Ovary (tissue), 9 donors: ENCODE results near the gene MPND. TPM values are rescaled to one million over a fixed set of nuclear protein-coding genes. Genes with fewer than 3 reads are reported as not detected.

Experiments used
- DNase-seq, 5 donors: peaks; one replicate each; pipeline ENCODE4 v3.0.0-alpha.2; 2019 to 2020
- H3K27ac ChIP-seq, 2 donors: fragments of 200-600 bp; one replicate each; pipeline versions ENCODE4 v1.5.1 to v1.8.0; 2019 to 2022
- H3K27me3 ChIP-seq: fragments of 200-600 bp; one replicate; pipeline ENCODE4 v1.8.0; 2022
- H3K36me3 ChIP-seq: fragments of 200-600 bp; sonication (generic); one replicate; pipeline ENCODE4 v1.5.1; 2019
- H3K4me1 ChIP-seq: one replicate; pipeline ENCODE4 v1.8.1; 2013; ENCODE audit warnings: mild to moderate bottlenecking, moderate library complexity; ENCODE audit not compliant: insufficient read depth
- H3K4me3 ChIP-seq: fragments of 200-600 bp; sonication (generic); one replicate; pipeline ENCODE4 v1.5.1; 2017
- H3K9me3 ChIP-seq, 2 donors: fragments of 200-600 bp in 1 of 2; sonication (generic) in 1 of 2; one replicate each; pipeline versions ENCODE4 v1.5.1 to v1.8.1; 2013 to 2019; ENCODE audit warnings: mild to moderate bottlenecking in 1 of 2, moderate library complexity in 1 of 2
- EP300 ChIP-seq: sonication (generic); formaldehyde crosslinking; IDR thresholded peaks from one replicate; pipeline ENCODE4 v1.6.1; 2017; ENCODE audit warnings: antibody characterized with exemption
- POLR2A ChIP-seq: fragments of 450-650 bp; IDR thresholded peaks from one replicate; pipeline ENCODE4 v1.6.1; 2017; ENCODE audit warnings: antibody characterized with exemption, mild to moderate bottlenecking, moderate library complexity
- WGBS, 3 donors: extraction: QIAGEN DNeasy Blood & Tissue Kit in 1 of 3; methylation state at CpG; one replicate each; pipeline versions ENCODE4 v1.1.5 to v1.1.7; 2013 to 2017; 5-methylcytosine and 5-hydroxymethylcytosine counted together
- intact Hi-C, 4 donors: fragments of 100-400 bp; cut with DNase I; formaldehyde crosslinking; loops; one replicate each; pipeline versions ENCODE4 v1.11.0 to v1.15.1; 2022 to 2023
- polyA plus RNA-seq, 2 donors: library from polyadenylated mRNA; stranded (reverse); fragments of 200-250 nt in 1 of 2; fragments of 350-450 nt in 1 of 2; fragmentation: Illumina TruSeq in 1 of 2; extraction: RNeasy Lipid Tissue Mini Kit (QIAGEN cat#74804) in 1 of 2; gene quantifications; one replicate each; pipeline ENCODE4 v1.2.3, GENCODE V29; 2013 to 2014
- total RNA-seq, 7 donors: library from RNA; depleted of rRNA in 2 of 7; stranded (reverse); fragments of >200 nt in 2 of 7; fragmentation: NEBNext Ultra II Directional in 3 of 7; extraction: Animal tissue kit (Norgen Biotek cat#: 25700) in 3 of 7; gene quantifications; one replicate each; pipeline versions ENCODE4 v1.1.0 to v1.2.4, GENCODE V29; 2016 to 2023
- TF ChIP-seq, protein P1 (sequence below), 3 donors: fragments of 450-650 bp in 2 of 3; fragments of 200-600 bp in 1 of 3; IDR thresholded peaks; one replicate each; pipeline versions ENCODE4 v1.5.1 to v1.8.0; 2016 to 2022; ENCODE audit warnings: antibody characterized with exemption in 3 of 3, mild to moderate bottlenecking in 1 of 3
- donor health status: DM: no; HTN: no; CAD: no; lungs with moderate emphysema.
- donor health status: DM: no; HTN: no; CAD: no.
- donor health status: Bipolar disorder and iron deficiency.
- donor health status: DM: yes; HTN: yes; CAD: no.
- donor health status: DM: no; HTN: no; CAD: no.
- donor health status: DM: yes; HTN: yes; CAD: no.

The MPND gene
- total and polyA plus RNA-seq, 9 donors: 2.4 to 31.1 (median 15.1) TPM

DNA sequence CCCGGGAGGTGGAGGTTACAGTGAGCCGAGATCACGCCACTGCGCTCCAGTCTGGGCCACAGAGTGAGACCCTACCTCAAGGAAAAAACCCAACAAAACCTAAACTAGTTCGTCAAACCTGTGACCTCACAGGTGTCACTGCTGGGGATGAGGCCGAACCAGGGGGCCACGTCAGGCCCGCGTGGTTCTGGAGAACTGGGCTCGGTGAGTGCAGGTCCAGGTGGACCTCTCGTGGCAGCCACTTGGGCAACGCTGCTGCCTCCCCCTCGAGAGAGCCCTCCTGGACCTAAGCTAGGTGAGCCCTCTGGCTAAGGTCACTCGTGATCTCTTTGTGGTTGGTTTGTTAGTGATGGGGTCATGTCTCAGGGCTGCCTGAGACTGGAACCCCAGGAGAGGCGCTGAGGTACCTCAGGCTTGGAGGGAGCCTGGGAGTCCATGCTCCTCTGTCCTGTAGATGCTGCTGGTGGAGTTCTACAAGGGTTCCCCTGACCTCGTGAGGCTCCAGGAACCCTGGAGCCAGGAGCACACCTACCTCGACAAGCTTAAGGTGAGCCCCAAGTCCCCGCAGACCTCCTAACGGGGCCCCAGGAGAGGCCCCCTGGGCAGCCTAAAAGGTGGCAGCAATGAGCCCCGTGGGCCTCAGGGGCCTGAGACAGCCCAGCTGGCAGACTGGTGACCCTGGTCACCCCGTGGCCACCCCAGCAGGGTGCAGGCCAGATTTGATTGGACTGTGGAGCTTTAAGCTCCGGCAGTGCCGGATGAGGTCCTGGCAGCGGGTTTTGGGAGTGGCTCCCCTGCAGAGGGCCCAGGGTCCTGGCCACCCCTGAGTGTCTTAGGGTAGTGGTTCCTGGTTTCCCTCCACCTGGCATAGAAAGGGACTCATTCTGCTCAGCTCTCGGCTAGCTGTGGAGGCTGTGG lies 15.6 kb downstream of the MPND start:
- intact Hi-C loops: loop anchor here in 2 of 4 donors (5.0 kb wide), 2 partner anchors 33 to 38 kb away; no protein-coding TSS in a partner anchor
- peaks cover 25% of the 10 kb centered on the region for H3K4me1 ChIP-seq
- no peak overlapping the region for H3K4me3 ChIP-seq
- TF ChIP-seq POLR2A (no peak), EP300 (no peak)
- TF ChIP-seq, protein P1, sequence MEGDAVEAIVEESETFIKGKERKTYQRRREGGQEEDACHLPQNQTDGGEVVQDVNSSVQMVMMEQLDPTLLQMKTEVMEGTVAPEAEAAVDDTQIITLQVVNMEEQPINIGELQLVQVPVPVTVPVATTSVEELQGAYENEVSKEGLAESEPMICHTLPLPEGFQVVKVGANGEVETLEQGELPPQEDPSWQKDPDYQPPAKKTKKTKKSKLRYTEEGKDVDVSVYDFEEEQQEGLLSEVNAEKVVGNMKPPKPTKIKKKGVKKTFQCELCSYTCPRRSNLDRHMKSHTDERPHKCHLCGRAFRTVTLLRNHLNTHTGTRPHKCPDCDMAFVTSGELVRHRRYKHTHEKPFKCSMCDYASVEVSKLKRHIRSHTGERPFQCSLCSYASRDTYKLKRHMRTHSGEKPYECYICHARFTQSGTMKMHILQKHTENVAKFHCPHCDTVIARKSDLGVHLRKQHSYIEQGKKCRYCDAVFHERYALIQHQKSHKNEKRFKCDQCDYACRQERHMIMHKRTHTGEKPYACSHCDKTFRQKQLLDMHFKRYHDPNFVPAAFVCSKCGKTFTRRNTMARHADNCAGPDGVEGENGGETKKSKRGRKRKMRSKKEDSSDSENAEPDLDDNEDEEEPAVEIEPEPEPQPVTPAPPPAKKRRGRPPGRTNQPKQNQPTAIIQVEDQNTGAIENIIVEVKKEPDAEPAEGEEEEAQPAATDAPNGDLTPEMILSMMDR (IDR thresholded peaks at IDR 0.05): no peak
- H3K36me3 ChIP-seq: no peaks in the 10 kb centered on the region
- no peaks in the 10 kb centered on the region for H3K9me3 ChIP-seq
- H3K27ac ChIP-seq: peak overlapping the region in 1 of 2 donors; percentile 88
- WGBS, 3 donors: 81 to 87% (median 84%) methylated on average over 23 to 25 of the region's 25 CpGs
- no peaks in the 10 kb centered on the region for H3K27me3 ChIP-seq
- peak in 1 of 5 donors; percentile 33 for DNase-seq

DNA sequence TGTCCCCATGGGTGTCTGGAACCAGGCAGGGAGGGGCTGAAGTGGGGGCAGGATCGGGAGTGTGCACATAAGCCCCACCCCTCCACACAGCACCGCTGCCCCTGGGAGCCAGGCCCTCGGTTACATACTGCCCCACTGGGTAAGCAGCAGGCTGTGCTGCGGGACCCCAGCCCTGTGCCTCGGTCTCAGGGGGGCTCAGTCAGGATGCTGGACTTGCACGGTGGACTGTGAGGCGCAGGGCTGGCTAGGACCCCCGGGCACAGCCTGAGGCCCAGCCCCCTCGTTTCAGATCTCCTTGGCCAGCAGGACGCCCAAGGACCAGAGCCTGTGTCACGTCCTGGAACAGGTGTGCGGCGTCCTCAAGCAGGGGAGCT lies 16.3 kb downstream of the MPND start:
- peak in 2 of 5 donors; percentile 46 to 47 for DNase-seq
- WGBS, 3 donors: 66 to 79% (median 77%) methylated on average over 12 to 13 of the region's 13 CpGs
- Histone ChIP-seq H3K9me3 (no peaks in the 10 kb centered on the region), H3K4me3 (no peak overlapping the region), H3K27ac (peak overlapping the region; percentile 70 to 88), H3K4me1 (peaks cover 25% of the 10 kb centered on the region), H3K27me3 (no peaks in the 10 kb centered on the region), H3K36me3 (no peaks in the 10 kb centered on the region)
- TF ChIP-seq EP300 (no peak), POLR2A (no peak)
- TF ChIP-seq, protein P1 (IDR thresholded peaks at IDR 0.05): no peak
- intact Hi-C loops: loop anchor here in 2 of 4 donors (5.0 kb wide), 2 partner anchors 33 to 38 kb away; no protein-coding TSS in a partner anchor

DNA sequence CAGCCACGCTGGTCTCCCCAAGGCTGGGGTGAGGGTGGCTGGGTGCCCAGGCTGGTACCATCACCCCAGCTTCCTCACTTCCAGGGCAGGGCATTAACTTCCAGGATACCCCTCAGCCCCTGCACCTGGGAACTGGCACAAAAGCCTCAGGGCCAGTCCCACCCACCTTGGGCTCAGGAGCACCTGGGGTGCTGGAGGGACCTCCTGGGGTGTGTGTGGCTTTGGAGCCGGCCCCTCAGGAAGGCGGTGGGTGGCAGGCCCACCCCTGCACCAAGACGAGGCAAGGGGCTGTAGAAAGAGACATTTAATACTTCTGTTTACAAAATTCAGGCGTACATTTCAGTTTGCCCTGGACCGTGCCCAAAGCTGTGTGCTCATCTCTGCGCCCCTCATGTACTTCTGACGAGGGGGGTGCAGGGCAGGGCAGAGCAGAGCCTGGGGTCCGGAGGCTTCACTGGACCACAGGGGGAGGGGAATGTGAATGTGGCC lies 16.8 kb downstream of the MPND start:
- intact Hi-C loops: no loop called here
- no peaks in the 10 kb centered on the region for H3K27me3 ChIP-seq
- DNase-seq: peak in 3 of 5 donors; percentile 53 to 65 (median 61)
- peaks cover 25% of the 10 kb centered on the region for H3K4me1 ChIP-seq
- peak overlapping the region; percentile 70 to 88 for H3K27ac ChIP-seq
- no peak overlapping the region for H3K4me3 ChIP-seq
- WGBS, 3 donors: 20 to 51% (median 34%) methylated on average over 8 to 9 of the region's 9 CpGs
- H3K9me3 ChIP-seq: no peaks in the 10 kb centered on the region
- H3K36me3 ChIP-seq: no peaks in the 10 kb centered on the region
- TF ChIP-seq POLR2A (no peak), EP300 (no peak)
- TF ChIP-seq, protein P1 (IDR thresholded peaks at IDR 0.05): no peak

DNA sequence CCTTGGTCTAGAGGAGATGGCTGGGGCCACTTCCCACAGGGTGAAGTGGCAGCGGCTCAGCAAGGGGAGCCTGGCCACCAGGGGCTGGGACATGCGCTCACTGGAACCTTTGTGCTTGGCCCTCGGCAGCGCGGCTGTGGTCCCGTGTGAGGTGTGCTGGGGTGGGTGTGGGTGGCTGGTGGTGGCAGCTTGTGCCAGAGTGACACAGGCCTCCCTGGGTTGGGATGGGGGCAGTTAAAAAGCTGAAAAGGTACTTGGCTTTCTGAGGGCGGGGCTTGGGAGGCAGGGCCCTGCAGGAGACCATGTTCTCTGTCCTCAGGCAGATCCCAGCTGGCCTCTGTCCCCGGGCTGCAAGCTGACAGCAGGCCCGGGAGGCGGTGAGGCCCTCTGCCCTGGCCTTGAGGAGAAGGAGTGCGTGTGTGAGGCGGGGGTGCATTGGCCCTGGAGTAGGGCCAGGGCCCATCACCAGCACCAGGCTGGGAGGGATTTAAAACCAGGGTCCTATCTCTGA lies 17.3 kb downstream of the MPND start:
- Histone ChIP-seq H3K36me3 (no peaks in the 10 kb centered on the region), H3K27ac (peak overlapping the region; percentile 70 to 88), H3K4me1 (peaks cover 25% of the 10 kb centered on the region), H3K9me3 (no peaks in the 10 kb centered on the region), H3K4me3 (no peak overlapping the region), H3K27me3 (no peaks in the 10 kb centered on the region)
- WGBS, 3 donors: 14 to 44% (median 29%) methylated on average over 11 to 12 of the region's 12 CpGs
- DNase-seq: peak in 4 of 5 donors; percentile 82 to 90 (median 86)
- intact Hi-C loops: no loop called here
- TF ChIP-seq, protein P1 (IDR thresholded peaks at IDR 0.05): peak in 1 of 3 donors; percentile 29
- TF ChIP-seq POLR2A: no peak
